Astrocyte of the cerebellum (primary cell): Measurements from ENCODE around the gene FMR1.

Experiments
- DNase-seq: peaks from one replicate; pipeline ENCODE4 v3.0.0-alpha.2; 2011; ENCODE audit warnings: low read depth
- H3K4me3 ChIP-seq: 2 replicates; pipeline ENCODE4 v1.5.1; 2011; ENCODE audit warnings: mild to moderate bottlenecking, low read depth, low read length, moderate library complexity
- CTCF ChIP-seq: IDR thresholded peaks from 2 replicates; pipeline ENCODE4 v1.5.1; 2012; ENCODE audit warnings: low read length, low read depth, moderate library complexity, mild to moderate bottlenecking; ENCODE audit errors: missing control alignments
- in situ Hi-C: cut with HindIII; loops from 2 replicates; pipeline ENCODE4 v1.10.0; 2017; ENCODE audit warnings: low sequenced_read_pairs

FMR1 gene

GRCh38 chrX:147927256-147927655 lies 15.5 kb downstream of the FMR1 start:
- no peak for TF ChIP-seq CTCF
- DNase-seq = no peak
- no peak overlapping the region for H3K4me3 ChIP-seq
- in situ Hi-C loops = no loop called here

GRCh38 chrX:147933815-147934214 lies 22.1 kb downstream of the FMR1 start:
- no peak for DNase-seq
- no peak overlapping the region for H3K4me3 ChIP-seq
- in situ Hi-C loops = no loop called here
- TF ChIP-seq CTCF = no peak

- TF ChIP-seq CTCF = no peak
- no peak for DNase-seq
- in situ Hi-C loops = no loop called here
- H3K4me3 ChIP-seq = no peak overlapping the region
Measured at GRCh38 chrX:147935156-147935758, 23.5 kb downstream of the FMR1 start.

- no peak for TF ChIP-seq CTCF
- no peak overlapping the region for H3K4me3 ChIP-seq
- DNase-seq = no peak
- in situ Hi-C loops = no loop called here
Measured at GRCh38 chrX:147945286-147945685, 33.6 kb downstream of the FMR1 start.

GRCh38 chrX:147948531-147948930 lies 36.8 kb downstream of the FMR1 start:
- TF ChIP-seq CTCF = no peak
- no peak overlapping the region for H3K4me3 ChIP-seq
- in situ Hi-C loops = no loop called here
- no peak for DNase-seq

- in situ Hi-C loops = no loop called here
- no peak overlapping the region for H3K4me3 ChIP-seq
- DNase-seq = no peak
- TF ChIP-seq CTCF = no peak
Measured at GRCh38 chrX:147950352-147950751, 38.6 kb downstream of the FMR1 start.
